HEK293 (cell line): ENCODE data around the gene CASP8AP2.

Source experiments
- BCL6B ChIP-seq: fragments of 450-650 bp; formaldehyde crosslinking; IDR thresholded peaks from 2 replicates; pipeline ENCODE4 v1.5.1; 2017; ENCODE audit warnings: missing biosample characterization, missing genetic modification characterization
- CTCF ChIP-seq: fragments of 450-650 bp; formaldehyde crosslinking; IDR thresholded peaks from 2 replicates; pipeline ENCODE4 v1.5.1; 2016; ENCODE audit warnings: missing biosample characterization, missing genetic modification characterization
- ELK4 ChIP-seq: IDR thresholded peaks from 2 replicates; pipeline ENCODE4 v1.6.1; 2011; ENCODE audit warnings: mild to moderate bottlenecking, low read depth, low read length, borderline replicate concordance
- HOXA7 ChIP-seq: sonication (generic); formaldehyde crosslinking; IDR thresholded peaks from 2 replicates; pipeline ENCODE4 v1.8.1; 2022; ENCODE audit warnings: missing genetic modification reagents, borderline replicate concordance
- KLF16 ChIP-seq: fragments of 450-650 bp; formaldehyde crosslinking; IDR thresholded peaks from 2 replicates; pipeline ENCODE4 v1.5.1; 2017; ENCODE audit warnings: missing biosample characterization, missing genetic modification characterization
- ZFP37 ChIP-seq: fragments of 450-650 bp; formaldehyde crosslinking; IDR thresholded peaks from 2 replicates; pipeline ENCODE4 v1.5.1; 2016; ENCODE audit warnings: missing biosample characterization, missing genetic modification characterization
- ZNF155 ChIP-seq: fragments of 450-650 bp; formaldehyde crosslinking; IDR thresholded peaks from 2 replicates; pipeline ENCODE4 v1.5.1; 2016; ENCODE audit warnings: missing biosample characterization, missing genetic modification characterization
- ZNF792 ChIP-seq: fragments of 450-650 bp; formaldehyde crosslinking; IDR thresholded peaks from 2 replicates; pipeline ENCODE4 v1.5.1; 2016; ENCODE audit warnings: missing biosample characterization, missing genetic modification characterization

GRCh38 chr6:89797317-89797716, 32.4 kb upstream of the CASP8AP2 start:
- TF ChIP-seq ZNF155 (tag by site-specific recombination): no peak
- TF ChIP-seq CTCF (tag by site-specific recombination): no peak
- no peak for TF ChIP-seq ZFP37 (tag by site-specific recombination)
- TF ChIP-seq HOXA7 (CRISPR knock-in tag): no peak
- TF ChIP-seq BCL6B (tag by site-specific recombination): no peak
- TF ChIP-seq ZNF792: no peak
- TF ChIP-seq ELK4: no peak
- TF ChIP-seq KLF16 (tag by site-specific recombination): no peak
